ENCODE data around the gene WNT8B. TPM values are rescaled to one million over a fixed set of nuclear protein-coding genes. Genes with fewer than 3 reads are reported as not detected.

The WNT8B gene
- total and polyA plus RNA-seq, 2 donors = 0.08 to 0.11 TPM

GRCh38 chr10:100515612-100516011 is 52.8 kb downstream of the WNT8B start:
- H3K4me1 ChIP-seq (ENCODE audit: insufficient read depth) = no peaks in the 10 kb centered on the region
- H3K4me3 ChIP-seq (ENCODE audit: low read depth, low read length) = no peak overlapping the region
- 82% methylated on average over 3 of the region's 3 CpGs for WGBS
- no peak for DNase-seq (ENCODE audit: extremely low spot score)
- H3K36me3 ChIP-seq (ENCODE audit: insufficient read depth) = no peaks in the 10 kb centered on the region
- H3K27ac ChIP-seq (ENCODE audit: low read depth) = no peak overlapping the region

- H3K36me3 ChIP-seq (ENCODE audit: insufficient read depth) = no peaks in the 10 kb centered on the region
- H3K27ac ChIP-seq (ENCODE audit: low read depth) = no peak overlapping the region
- DNase-seq (ENCODE audit: extremely low spot score) = no peak
- no peaks in the 10 kb centered on the region for H3K4me1 ChIP-seq (ENCODE audit: insufficient read depth)
- H3K4me3 ChIP-seq (ENCODE audit: low read depth, low read length) = no peak overlapping the region
- 91% methylated on average over 2 of the region's 2 CpGs for whole genome bisulfite sequencing
Measured at GRCh38 chr10:100516847-100517246, 54.0 kb downstream of the WNT8B start.

- 14% methylated on average over 7 of the region's 7 CpGs for WGBS
- DNase-seq (ENCODE audit: extremely low spot score) = no peak
- Histone ChIP-seq H3K4me3 (ENCODE audit: low read depth, low read length) (peak overlapping the region; percentile 31), H3K36me3 (ENCODE audit: insufficient read depth) (no peaks in the 10 kb centered on the region), H3K27ac (ENCODE audit: low read depth) (no peak overlapping the region), H3K4me1 (ENCODE audit: insufficient read depth) (no peaks in the 10 kb centered on the region)
Measured at GRCh38 chr10:100518761-100519241, 56.0 kb downstream of the WNT8B start.

- Histone ChIP-seq H3K4me1 (ENCODE audit: insufficient read depth) (no peaks in the 10 kb centered on the region), H3K36me3 (ENCODE audit: insufficient read depth) (no peaks in the 10 kb centered on the region), H3K27ac (ENCODE audit: low read depth) (no peak within 1 kb of the TSS), H3K4me3 (ENCODE audit: low read depth, low read length) (peak within 1 kb of the TSS; percentile 31)
- DNase-seq (ENCODE audit: extremely low spot score) = no peak
- 4% methylated on average over 72 of the region's 72 CpGs for WGBS
Measured at GRCh38 chr10:100519311-100520051, 56.7 kb downstream of the WNT8B start, which contains the start of gene SEC31B. TSS of gene SEC31B (minus strand) at chr10:100519861. CDS start at chr10:100516952, 2,909 bp downstream.

GRCh38 chr10:100520811-100521210 is 58.0 kb downstream of the WNT8B start:
- 81% methylated on average over 3 of the region's 3 CpGs for WGBS
- H3K4me3 ChIP-seq (ENCODE audit: low read depth, low read length) = no peak overlapping the region

GRCh38 chr10:100522107-100522801 is 59.4 kb downstream of the WNT8B start:
- no peaks in the 10 kb centered on the region for H3K4me1 ChIP-seq (ENCODE audit: insufficient read depth)
- 80% methylated on average over 5 of the region's 5 CpGs for WGBS
- H3K36me3 ChIP-seq (ENCODE audit: insufficient read depth) = no peaks in the 10 kb centered on the region
- H3K27ac ChIP-seq (ENCODE audit: low read depth) = no peak overlapping the region
- no peak for DNase-seq (ENCODE audit: extremely low spot score)
- no peak overlapping the region for H3K4me3 ChIP-seq (ENCODE audit: low read depth, low read length)

More at GRCh38 chr10:100520811-100521210, 58.0 kb downstream of the WNT8B start:
- H3K4me1 ChIP-seq (ENCODE audit: insufficient read depth) = no peaks in the 10 kb centered on the region
- DNase-seq (ENCODE audit: extremely low spot score) = no peak
- H3K36me3 ChIP-seq (ENCODE audit: insufficient read depth) = no peaks in the 10 kb centered on the region
- H3K27ac ChIP-seq (ENCODE audit: low read depth) = no peak overlapping the region

GRCh38 chr10:100522945-100523344 is 60.1 kb downstream of the WNT8B start:
- Histone ChIP-seq H3K4me3 (ENCODE audit: low read depth, low read length) (no peak overlapping the region), H3K36me3 (ENCODE audit: insufficient read depth) (no peaks in the 10 kb centered on the region), H3K27ac (ENCODE audit: low read depth) (no peak overlapping the region), H3K4me1 (ENCODE audit: insufficient read depth) (no peaks in the 10 kb centered on the region)
- 92% methylated on average over 9 of the region's 9 CpGs for WGBS
- DNase-seq (ENCODE audit: extremely low spot score) = no peak

GRCh38 chr10:100524206-100524605 is 61.4 kb downstream of the WNT8B start:
- WGBS = 83% methylated on average over 6 of the region's 6 CpGs
- H3K4me3 ChIP-seq (ENCODE audit: low read depth, low read length) = no peak overlapping the region
- no peaks in the 10 kb centered on the region for H3K4me1 ChIP-seq (ENCODE audit: insufficient read depth)
- DNase-seq (ENCODE audit: extremely low spot score) = no peak
- H3K27ac ChIP-seq (ENCODE audit: low read depth) = no peak overlapping the region
- H3K36me3 ChIP-seq (ENCODE audit: insufficient read depth) = no peaks in the 10 kb centered on the region

GRCh38 chr10:100524638-100525037 is 61.8 kb downstream of the WNT8B start:
- no peaks in the 10 kb centered on the region for H3K4me1 ChIP-seq (ENCODE audit: insufficient read depth)
- no peak overlapping the region for H3K4me3 ChIP-seq (ENCODE audit: low read depth, low read length)
- 80% methylated on average over 2 of the region's 2 CpGs for WGBS
- DNase-seq (ENCODE audit: extremely low spot score) = no peak
- H3K27ac ChIP-seq (ENCODE audit: low read depth) = no peak overlapping the region
- no peaks in the 10 kb centered on the region for H3K36me3 ChIP-seq (ENCODE audit: insufficient read depth)

- Histone ChIP-seq H3K4me3 (ENCODE audit: low read depth, low read length) (peak overlapping the region; percentile 80), H3K4me1 (ENCODE audit: insufficient read depth) (no peaks in the 10 kb centered on the region), H3K36me3 (ENCODE audit: insufficient read depth) (no peaks in the 10 kb centered on the region), H3K27ac (ENCODE audit: low read depth) (no peak overlapping the region)
- 54% methylated on average over 7 of the region's 7 CpGs for WGBS
- no peak for DNase-seq (ENCODE audit: extremely low spot score)
Measured at GRCh38 chr10:100528123-100528886, 65.5 kb downstream of the WNT8B start.

- Histone ChIP-seq H3K36me3 (ENCODE audit: insufficient read depth) (no peaks in the 10 kb centered on the region), H3K27ac (ENCODE audit: low read depth) (no peak overlapping the region), H3K4me1 (ENCODE audit: insufficient read depth) (no peaks in the 10 kb centered on the region), H3K4me3 (ENCODE audit: low read depth, low read length) (peak overlapping the region; percentile 80)
- WGBS = 1% methylated on average over 18 of the region's 18 CpGs
- DNase-seq (ENCODE audit: extremely low spot score) = no peak
Measured at GRCh38 chr10:100528921-100529474, 66.2 kb downstream of the WNT8B start.

GRCh38 chr10:100529475-100530298 is 66.9 kb downstream of the WNT8B start, which contains the start of gene NDUFB8:
TSS of gene NDUFB8 (minus strand) at chr10:100529871. CDS start at chr10:100529851, 20 bp downstream.
- no peaks in the 10 kb centered on the region for H3K4me1 ChIP-seq (ENCODE audit: insufficient read depth)
- peak; percentile 87 for DNase-seq (ENCODE audit: extremely low spot score)
- under 1% methylated on average over 43 of the region's 43 CpGs for WGBS
- H3K27ac ChIP-seq (ENCODE audit: low read depth) = peak within 1 kb of the TSS; percentile 12
- H3K4me3 ChIP-seq (ENCODE audit: low read depth, low read length) = peak within 1 kb of the TSS; percentile 80
- no peaks in the 10 kb centered on the region for H3K36me3 ChIP-seq (ENCODE audit: insufficient read depth)

Measured in urinary bladder (tissue), 4 donors.